GM23338 (cell line): ENCODE measurements around the gene EDA. TPM values are rescaled to one million over a fixed set of nuclear protein-coding genes. Genes with fewer than 3 reads are reported as not detected.

Source experiments
- ATAC-seq: fragments of 200-7000 bp; cut with Tn5 transposase; 3 replicates; pipeline ENCODE4 v1.9.1; 2020
- DNase-seq: peaks from one replicate; pipeline ENCODE4 v3.0.0-alpha.2; 2015; ENCODE audit warnings: low spot score
- H2AFZ ChIP-seq: fragments of 200-600 bp; sonication (generic); 2 replicates; pipeline ENCODE4 v1.8.0; 2016; ENCODE audit warnings: antibody characterized with exemption, mild to moderate bottlenecking, moderate library complexity
- H3F3A ChIP-seq: fragments of 200-600 bp; sonication (generic); replicated peaks from 2 replicates; pipeline ENCODE4 v1.8.0; 2017; ENCODE audit warnings: antibody characterized with exemption, mixed run types, low read depth
- H3K27ac ChIP-seq: fragments of 200-600 bp; sonication (generic); 2 replicates; pipeline ENCODE4 v1.6.1; 2016; ENCODE audit warnings: low read depth
- H3K27me3 ChIP-seq: fragments of 200-600 bp; sonication (generic); 2 replicates; pipeline ENCODE4 v1.8.0; 2016; ENCODE audit warnings: mild to moderate bottlenecking, mixed run types, moderate library complexity; ENCODE audit not compliant: insufficient read depth
- H3K36me3 ChIP-seq: fragments of 200-600 bp; sonication (generic); 2 replicates; pipeline ENCODE4 v1.8.0; 2016; ENCODE audit warnings: mild to moderate bottlenecking; ENCODE audit not compliant: insufficient read depth
- H3K4me1 ChIP-seq: fragments of 200-600 bp; sonication (generic); 2 replicates; pipeline ENCODE4 v1.8.0; 2016; ENCODE audit warnings: mild to moderate bottlenecking, moderate library complexity; ENCODE audit not compliant: insufficient read depth
- H3K4me2 ChIP-seq: fragments of 200-600 bp; sonication (generic); 2 replicates; pipeline ENCODE4 v1.7.1; 2017; ENCODE audit warnings: mixed run types
- H3K4me3 ChIP-seq: fragments of 200-600 bp; sonication (generic); 2 replicates; pipeline ENCODE4 v1.6.1; 2016; ENCODE audit warnings: mixed run types
- H3K79me2 ChIP-seq: fragments of 200-600 bp; sonication (generic); replicated peaks from 2 replicates; pipeline ENCODE4 v1.8.0; 2017; ENCODE audit warnings: mild to moderate bottlenecking; ENCODE audit not compliant: insufficient read depth
- H3K9me2 ChIP-seq: fragments of 200-600 bp; sonication (generic); 2 replicates; pipeline ENCODE4 v1.8.0; 2017; ENCODE audit not compliant: insufficient read depth
- H4K20me1 ChIP-seq: fragments of 200-600 bp; sonication (generic); replicated peaks from 2 replicates; pipeline ENCODE4 v1.8.0; 2017; ENCODE audit warnings: mild to moderate bottlenecking; ENCODE audit not compliant: insufficient read depth
- H3K27ac Mint-ChIP-seq: 2 replicates; pipeline ENCODE4 v1.8.0; 2020; ENCODE audit warnings: inconsistent platforms, mild to moderate bottlenecking, moderate library complexity, mixed read lengths
- H3K27me3 Mint-ChIP-seq: 3 replicates; pipeline ENCODE4 v1.8.0; 2022; ENCODE audit warnings: low read depth, mild to moderate bottlenecking, moderate library complexity, mixed read lengths, inconsistent platforms; ENCODE audit not compliant: insufficient read depth, poor library complexity
- H3K36me3 Mint-ChIP-seq: 3 replicates; pipeline ENCODE4 v1.8.0; 2021; ENCODE audit warnings: low read depth, mild to moderate bottlenecking, inconsistent platforms, moderate library complexity, mixed read lengths
- H3K4me1 Mint-ChIP-seq: 3 replicates; pipeline ENCODE4 v1.8.0; 2020; ENCODE audit warnings: mild to moderate bottlenecking, inconsistent platforms, mixed read lengths
- H3K4me3 Mint-ChIP-seq: 3 replicates; pipeline ENCODE4 v1.8.0; 2021; ENCODE audit warnings: moderate library complexity, mild to moderate bottlenecking, inconsistent platforms, mixed read lengths
- H3K9me3 Mint-ChIP-seq: 3 replicates; pipeline ENCODE4 v1.8.0; 2020; ENCODE audit warnings: moderate library complexity, mild to moderate bottlenecking, inconsistent platforms, mixed read lengths
- CREB1 ChIP-seq: fragments of 250-450 bp; sonication (Bioruptor Pico); IDR thresholded peaks from 2 replicates; pipeline ENCODE4 v1.5.0; 2020; ENCODE audit warnings: low read depth, mild to moderate bottlenecking, moderate library complexity
- CTCF ChIP-seq, 2 experiments: fragments of 200-600 bp in 1 of 2; sonication (generic) in 1 of 2; conservative IDR thresholded peaks; 2 replicates each; pipeline versions ENCODE4 v1.5.1 to v1.6.1; 2016 to 2017; ENCODE audit warnings: antibody characterized with exemption in 2 of 2, low read depth in 2 of 2, mild to moderate bottlenecking in 2 of 2, moderate library complexity in 1 of 2
- ETS1 ChIP-seq: IDR thresholded peaks from 2 replicates; pipeline ENCODE4 v1.6.1; 2016; ENCODE audit warnings: antibody characterized with exemption
- EZH2 ChIP-seq: fragments of 200-600 bp; sonication (generic); IDR thresholded peaks from one replicate; pipeline ENCODE4 v1.8.0; 2017; ENCODE audit warnings: antibody characterized with exemption, mild to moderate bottlenecking, low read depth; ENCODE audit not compliant: unreplicated experiment
- EZH2phosphoT487 ChIP-seq: fragments of 200-600 bp; sonication (generic); IDR thresholded peaks from one replicate; pipeline ENCODE4 v1.8.1; 2018; ENCODE audit warnings: antibody characterized with exemption; ENCODE audit not compliant: unreplicated experiment
- JUNB ChIP-seq: IDR thresholded peaks from one replicate; pipeline ENCODE4 v1.6.1; 2016; ENCODE audit warnings: antibody characterized with exemption; ENCODE audit not compliant: unreplicated experiment
- POLR2AphosphoS5 ChIP-seq: IDR thresholded peaks from 2 replicates; pipeline ENCODE4 v1.6.1; 2016; ENCODE audit warnings: antibody characterized with exemption, low read depth
- REST ChIP-seq: IDR thresholded peaks from one replicate; pipeline ENCODE4 v1.6.1; 2018; ENCODE audit warnings: antibody characterized with exemption; ENCODE audit not compliant: unreplicated experiment
- STAT1 ChIP-seq: IDR thresholded peaks from one replicate; pipeline ENCODE4 v1.6.1; 2016; ENCODE audit warnings: antibody characterized with exemption; ENCODE audit not compliant: unreplicated experiment
- ZNF114 ChIP-seq: fragments of 250-450 bp; sonication (Bioruptor Pico); IDR thresholded peaks from 2 replicates; pipeline ENCODE4 v1.5.0; 2020; ENCODE audit warnings: mild to moderate bottlenecking, moderate library complexity
- ZNF331 ChIP-seq: fragments of 250-450 bp; sonication (Bioruptor Pico); IDR thresholded peaks from 2 replicates; pipeline ENCODE4 v1.5.0; 2020; ENCODE audit warnings: low read depth, mild to moderate bottlenecking, moderate library complexity
- polyA plus RNA-seq: library from polyadenylated mRNA; unstranded; fragments of >200 nt; fragmentation: Nextera tagmentation; extraction: Ambion mirVana; gene quantifications from 2 replicates; pipeline ENCODE4 v1.2.1, GENCODE V29; 2016
- total RNA-seq: library from RNA; depleted of rRNA; stranded (reverse); fragments of >200 nt; shearing (Covaris generic); gene quantifications from 2 replicates; pipeline ENCODE4 v1.2.3, GENCODE V29; 2014

Gene EDA
- total and polyA plus RNA-seq, 2 experiments from 2014 or later = 6.6 to 19.6 TPM

GRCh38 chrX:69807400-69807799, 191.5 kb downstream of the EDA start:
- H3K4me3 ChIP-seq = no peak overlapping the region
- no peaks in the 10 kb centered on the region for H4K20me1 ChIP-seq
- ATAC-seq (no peak), DNase-seq (no peak)
- H3F3A ChIP-seq = no peaks in the 10 kb centered on the region
- H3K4me1 ChIP-seq = no peaks in the 10 kb centered on the region
- H3K27ac Mint-ChIP-seq = no peak overlapping the region
- no peak overlapping the region for H2AFZ ChIP-seq
- no peaks in the 10 kb centered on the region for H3K79me2 ChIP-seq
- H3K4me1 Mint-ChIP-seq = no peaks in the 10 kb centered on the region
- no peaks in the 10 kb centered on the region for H3K9me2 ChIP-seq
- no peak overlapping the region for H3K4me2 ChIP-seq
- no peak overlapping the region for H3K27ac ChIP-seq
- H3K27me3 ChIP-seq = no peaks in the 10 kb centered on the region
- no peaks in the 10 kb centered on the region for H3K9me3 Mint-ChIP-seq
- no peak overlapping the region for H3K4me3 Mint-ChIP-seq
- H3K36me3 ChIP-seq = no peaks in the 10 kb centered on the region
- no peak for TF ChIP-seq ETS1
- no peak for TF ChIP-seq JUNB
- TF ChIP-seq POLR2AphosphoS5 = no peak
- TF ChIP-seq EZH2phosphoT487 = no peak
- no peak for TF ChIP-seq ZNF114 (CRISPR knock-in tag)
- TF ChIP-seq CREB1 (CRISPR knock-in tag) = no peak
- no peak for TF ChIP-seq EZH2
- TF ChIP-seq ZNF331 (CRISPR knock-in tag) = no peak
- TF ChIP-seq REST = no peak
- TF ChIP-seq CTCF (conservative IDR thresholded peaks at IDR 0.05; ENCODE audit: low read depth in 2 of 2) = no peak
- no peak for TF ChIP-seq STAT1
- H3K27me3 Mint-ChIP-seq = no peaks in the 10 kb centered on the region
- no peaks in the 10 kb centered on the region for H3K36me3 Mint-ChIP-seq
